ENCODE measurements around the gene SOST.
A peak's percentile ranks its signal among the peaks of the same experiment; 100 is the strongest.

DNA sequence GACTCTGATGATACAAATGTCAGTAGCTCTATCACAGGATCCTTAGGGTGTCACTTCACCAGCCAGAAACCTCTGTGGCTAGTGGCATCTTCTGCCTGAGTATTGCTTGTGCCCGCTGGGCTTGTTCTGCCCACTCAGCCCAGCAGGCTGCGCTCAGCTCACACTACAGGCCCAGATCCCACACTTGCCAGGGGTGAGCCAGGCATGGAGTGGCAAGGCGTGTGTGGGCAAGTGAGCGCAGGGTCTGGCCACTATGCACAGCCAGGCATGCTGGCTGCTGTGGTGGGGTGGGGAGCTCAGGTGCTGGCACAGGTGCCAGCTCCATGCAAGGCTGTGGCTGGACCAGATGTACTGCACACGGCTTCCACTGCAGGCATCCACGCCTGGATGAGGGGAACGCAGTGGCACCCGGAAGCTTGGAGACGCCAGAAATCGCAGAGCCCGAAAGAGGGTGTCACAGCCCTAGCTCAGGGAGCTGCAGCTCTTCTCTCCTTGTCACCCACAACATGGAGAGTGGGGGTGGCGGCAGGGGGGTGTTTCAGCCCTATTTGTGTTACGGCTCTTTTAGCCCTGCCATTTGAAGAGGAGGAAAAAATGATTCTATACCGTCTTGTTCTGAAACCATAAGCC lies 31.8 kb upstream of the SOST start:
- TF ChIP-seq POLR2AphosphoS5 (IDR thresholded peaks at IDR 0.05; ENCODE audit: insufficient read depth in 1 of 2, low read depth in 1 of 2) (peak in 1 of 2 donors; percentile 18), POLR2A (IDR thresholded peaks at IDR 0.05) (no peak)
- TF ChIP-seq, protein P1, sequence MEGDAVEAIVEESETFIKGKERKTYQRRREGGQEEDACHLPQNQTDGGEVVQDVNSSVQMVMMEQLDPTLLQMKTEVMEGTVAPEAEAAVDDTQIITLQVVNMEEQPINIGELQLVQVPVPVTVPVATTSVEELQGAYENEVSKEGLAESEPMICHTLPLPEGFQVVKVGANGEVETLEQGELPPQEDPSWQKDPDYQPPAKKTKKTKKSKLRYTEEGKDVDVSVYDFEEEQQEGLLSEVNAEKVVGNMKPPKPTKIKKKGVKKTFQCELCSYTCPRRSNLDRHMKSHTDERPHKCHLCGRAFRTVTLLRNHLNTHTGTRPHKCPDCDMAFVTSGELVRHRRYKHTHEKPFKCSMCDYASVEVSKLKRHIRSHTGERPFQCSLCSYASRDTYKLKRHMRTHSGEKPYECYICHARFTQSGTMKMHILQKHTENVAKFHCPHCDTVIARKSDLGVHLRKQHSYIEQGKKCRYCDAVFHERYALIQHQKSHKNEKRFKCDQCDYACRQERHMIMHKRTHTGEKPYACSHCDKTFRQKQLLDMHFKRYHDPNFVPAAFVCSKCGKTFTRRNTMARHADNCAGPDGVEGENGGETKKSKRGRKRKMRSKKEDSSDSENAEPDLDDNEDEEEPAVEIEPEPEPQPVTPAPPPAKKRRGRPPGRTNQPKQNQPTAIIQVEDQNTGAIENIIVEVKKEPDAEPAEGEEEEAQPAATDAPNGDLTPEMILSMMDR (IDR thresholded peaks at IDR 0.05), result peak in 1 of 3 experiments; percentile 15
